ENCODE data around the gene SAMMSON.

- TF ChIP-seq POLR2A (IDR thresholded peaks at IDR 0.05; ENCODE audit: low read length) (no peak), GATA1 (IDR thresholded peaks at IDR 0.05; ENCODE audit: low read depth, low read length) (no peak)
Measured at GRCh38 chr3:70119879-70120278, 120.3 kb downstream of the SAMMSON start.
